A673 (cell line): Measurements from ENCODE around the gene GALNT14. TPM values are rescaled to one million over a fixed set of nuclear protein-coding genes. Genes with fewer than 3 reads are reported as not detected.

ENCODE experiments used
- BruUV-seq: library from RNA; stranded (reverse); fragments of 400-500 nt; replicated peaks from 2 replicates; lab custom pipeline; 2021; lab: Mats Ljungman, UMichigan
- CTCF ChIA-PET: fragments of 300-600 bp; sonication (Branson Sonifier 250); formaldehyde crosslinking; loops from one replicate; lab custom pipeline; 2022; ENCODE audit warnings: antibody characterized with exemption; lab: Charles Lee
- POLR2A ChIA-PET: fragments of 300-600 bp; sonication (Branson Sonifier 250); formaldehyde crosslinking; loops from one replicate; lab custom pipeline; 2022; ENCODE audit warnings: antibody characterized with exemption; ENCODE audit not compliant: low non-redundant PET; lab: Charles Lee
- DNase-seq: peaks from one replicate; pipeline ENCODE4 v3.0.0-alpha.2; 2015; ENCODE audit warnings: low spot score
- H3K27ac ChIP-seq: fragments of 200-600 bp; sonication (generic); 2 replicates; pipeline ENCODE4 v1.5.1; 2016; ENCODE audit warnings: mixed run types, low read depth, mild to moderate bottlenecking, mixed read lengths, antibody characterized with exemption, low read length; ENCODE audit not compliant: poor library complexity, severe bottlenecking
- H3K27me3 ChIP-seq: fragments of 200-600 bp; sonication (generic); replicated peaks from 2 replicates; pipeline ENCODE4 v1.6.1; 2017; ENCODE audit warnings: mixed run types, low read depth, mild to moderate bottlenecking, mixed read lengths, antibody characterized with exemption, low read length; ENCODE audit not compliant: insufficient read depth, poor library complexity
- H3K36me3 ChIP-seq: fragments of 200-600 bp; sonication (generic); 2 replicates; pipeline ENCODE4 v1.6.1; 2016; ENCODE audit warnings: mixed run types, mild to moderate bottlenecking, mixed read lengths, antibody characterized with exemption, low read length; ENCODE audit not compliant: insufficient read depth, poor library complexity, severe bottlenecking
- H3K4me1 ChIP-seq: fragments of 200-600 bp; sonication (generic); 2 replicates; pipeline ENCODE4 v1.6.1; 2017; ENCODE audit warnings: mixed run types, mild to moderate bottlenecking, mixed read lengths, antibody characterized with exemption, low read length; ENCODE audit not compliant: insufficient read depth, poor library complexity, severe bottlenecking
- H3K4me3 ChIP-seq: fragments of 200-600 bp; sonication (generic); 2 replicates; pipeline ENCODE4 v1.5.1; 2016; ENCODE audit warnings: low read depth, mixed run types, mild to moderate bottlenecking, mixed read lengths, low read length; ENCODE audit not compliant: poor library complexity, severe bottlenecking
- H3K9me3 ChIP-seq: fragments of 200-600 bp; sonication (generic); 2 replicates; pipeline ENCODE4 v1.6.1; 2016; ENCODE audit warnings: mixed run types, low read depth, mild to moderate bottlenecking, mixed read lengths, antibody characterized with exemption, low read length; ENCODE audit not compliant: poor library complexity, severe bottlenecking
- CTCF ChIP-seq: fragments of 300-800, 200-600 bp; sonication (generic); conservative IDR thresholded peaks from 2 replicates; pipeline ENCODE4 v1.5.1; 2017; ENCODE audit warnings: low read depth, mild to moderate bottlenecking, antibody characterized with exemption, low read length, moderate library complexity, mixed read lengths
- EZH2 ChIP-seq: fragments of 200-600 bp; sonication (generic); IDR thresholded peaks from 2 replicates; pipeline ENCODE4 v1.6.1; 2017; ENCODE audit warnings: borderline replicate concordance, low read depth, mild to moderate bottlenecking, mixed read lengths, antibody characterized with exemption, low read length; ENCODE audit not compliant: poor library complexity, severe bottlenecking
- intact Hi-C: fragments of 100-400 bp; cut with micrococcal nuclease; formaldehyde crosslinking; loops from one replicate; pipeline ENCODE4 v1.10.0; 2022; ENCODE audit not compliant: unreplicated experiment
- total RNA-seq: library from RNA; stranded (reverse); gene quantifications from 2 replicates; pipeline ENCODE4 v1.2.3, GENCODE V29; 2021

Gene GALNT14
- total RNA-seq, 1 experiment from 2014 or later: 9.7 TPM

GRCh38 chr2:30936977-30937376 lies 201.3 kb downstream of the GALNT14 start:
- no peak for TF ChIP-seq EZH2
- no peak for TF ChIP-seq CTCF
- CTCF ChIA-PET: no interaction called here
- H3K4me1 ChIP-seq: no peaks in the 10 kb centered on the region
- intact Hi-C loops: no loop called here
- no peak overlapping the region for H3K4me3 ChIP-seq
- no peak for DNase-seq
- H3K36me3 ChIP-seq: no peaks in the 10 kb centered on the region
- no peaks in the 10 kb centered on the region for H3K27me3 ChIP-seq
- BruUV-seq: no TSS peak
- POLR2A ChIA-PET: no interaction called here
- no peak overlapping the region for H3K27ac ChIP-seq
- no peaks in the 10 kb centered on the region for H3K9me3 ChIP-seq

GRCh38 chr2:30935795-30936194 lies 202.4 kb downstream of the GALNT14 start:
- no peaks in the 10 kb centered on the region for H3K36me3 ChIP-seq
- intact Hi-C loops: no loop called here
- CTCF ChIA-PET: no interaction called here
- no peak for DNase-seq
- BruUV-seq: no TSS peak
- H3K4me3 ChIP-seq: no peak overlapping the region
- TF ChIP-seq EZH2: no peak
- TF ChIP-seq CTCF: no peak
- no peaks in the 10 kb centered on the region for H3K4me1 ChIP-seq
- H3K27ac ChIP-seq: no peak overlapping the region
- POLR2A ChIA-PET: no interaction called here
- no peaks in the 10 kb centered on the region for H3K9me3 ChIP-seq
- no peaks in the 10 kb centered on the region for H3K27me3 ChIP-seq

- no peak overlapping the region for H3K4me3 ChIP-seq
- H3K9me3 ChIP-seq: no peaks in the 10 kb centered on the region
- intact Hi-C loops: no loop called here
- no peak for DNase-seq
- H3K27me3 ChIP-seq: no peaks in the 10 kb centered on the region
- H3K27ac ChIP-seq: no peak overlapping the region
- no peaks in the 10 kb centered on the region for H3K36me3 ChIP-seq
- ChIA-PET CTCF (no interaction called here), POLR2A (no interaction called here)
- TF ChIP-seq CTCF (no peak), EZH2 (no peak)
- BruUV-seq: no TSS peak
- no peaks in the 10 kb centered on the region for H3K4me1 ChIP-seq
Measured at GRCh38 chr2:30934066-30934465, 204.2 kb downstream of the GALNT14 start.
